HL-60/S4 treated with retinoic acid at 250 ng/mL for 4 days and 3 days (cell line): ENCODE data around the gene NAA50.

Source experiments
- in situ Hi-C: fragments of 300-500 bp; cut with MboI; formaldehyde crosslinking; loops from 2 replicates; pipeline ENCODE4 v1.7.0; 2022; ENCODE audit warnings: low sequenced_read_pairs

NAA50 gene

GRCh38 chr3:113745756-113746547 lies at the start of gene NAA50:
TSS of gene NAA50 (minus strand) at chr3:113746249. CDS start at chr3:113745949, 300 bp downstream.
- in situ Hi-C loops, result loop anchor here (25.0 kb wide), 1 partner anchor 416 kb away; no protein-coding TSS in a partner anchor

- in situ Hi-C loops, result no loop called here
Observed at GRCh38 chr3:113795693-113796092, 49.6 kb upstream of the NAA50 start.

GRCh38 chr3:113794526-113794925 lies 48.5 kb upstream of the NAA50 start:
- in situ Hi-C loops, result no loop called here

GRCh38 chr3:113791381-113791780 lies 45.3 kb upstream of the NAA50 start:
- in situ Hi-C loops, result no loop called here

GRCh38 chr3:113783980-113784379 lies 37.9 kb upstream of the NAA50 start:
- in situ Hi-C loops, result no loop called here

GRCh38 chr3:113783463-113783862 lies 37.4 kb upstream of the NAA50 start:
- in situ Hi-C loops, result no loop called here

GRCh38 chr3:113776564-113776963 lies 30.5 kb upstream of the NAA50 start:
- in situ Hi-C loops, result no loop called here

GRCh38 chr3:113775516-113775915 lies 29.5 kb upstream of the NAA50 start:
- in situ Hi-C loops, result no loop called here

- in situ Hi-C loops, result no loop called here
Observed at GRCh38 chr3:113773381-113773780, 27.3 kb upstream of the NAA50 start.

- in situ Hi-C loops, result no loop called here
Observed at GRCh38 chr3:113771993-113772392, 25.9 kb upstream of the NAA50 start.

- in situ Hi-C loops, result no loop called here
Observed at GRCh38 chr3:113769551-113769950, 23.5 kb upstream of the NAA50 start.

GRCh38 chr3:113764698-113765097 lies 18.6 kb upstream of the NAA50 start:
- in situ Hi-C loops, result no loop called here

- in situ Hi-C loops, result no loop called here
Observed at GRCh38 chr3:113758389-113759024, 12.5 kb upstream of the NAA50 start.

- in situ Hi-C loops, result no loop called here
Observed at GRCh38 chr3:113754494-113755159, 8.6 kb upstream of the NAA50 start.

GRCh38 chr3:113753376-113753985 lies 7.4 kb upstream of the NAA50 start:
- in situ Hi-C loops, result no loop called here

GRCh38 chr3:113751141-113751540 lies 5.1 kb upstream of the NAA50 start:
- in situ Hi-C loops, result no loop called here

GRCh38 chr3:113747283-113748046 lies 1.4 kb upstream of the NAA50 start:
- in situ Hi-C loops, result loop anchor here (25.0 kb wide), 1 partner anchor 415 kb away; no protein-coding TSS in a partner anchor

- in situ Hi-C loops, result loop anchor here (25.0 kb wide), 1 partner anchor 416 kb away; no protein-coding TSS in a partner anchor
Observed at GRCh38 chr3:113746548-113747282, 666 bp upstream of the NAA50 start, which contains the start of gene ATP6V1A. TSS of gene ATP6V1A (plus strand) at chr3:113747035. CDS start at chr3:113778754, 31,719 bp downstream.

- in situ Hi-C loops, result loop anchor here (25.0 kb wide), 1 partner anchor 417 kb away; no protein-coding TSS in a partner anchor
Observed at GRCh38 chr3:113744941-113745755, 901 bp downstream of the NAA50 start.
